ENCODE measurements around the gene DNAJB2.

DNA sequence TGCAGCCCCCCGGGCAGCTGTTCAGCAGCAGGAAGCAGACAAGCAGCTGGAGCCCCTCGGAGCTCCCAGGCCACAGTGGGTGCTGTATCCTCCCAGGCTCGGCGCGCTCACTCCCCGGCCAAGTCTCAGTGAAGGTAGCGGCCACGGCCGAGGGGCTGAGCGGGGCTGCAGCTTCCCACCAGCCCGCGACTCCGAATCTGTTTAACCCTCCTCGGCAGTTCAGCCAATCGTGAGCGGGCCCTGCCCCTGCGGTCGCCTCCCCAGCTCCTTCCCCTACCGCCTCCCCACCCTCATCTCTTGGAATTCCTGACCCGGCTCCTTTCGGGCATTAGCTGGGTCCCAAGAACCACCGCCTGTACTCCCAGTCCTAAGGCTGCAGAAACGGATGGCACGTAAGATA, 53.4 kb downstream of the DNAJB2 start, which contains the start of gene RESP18:
- TF ChIP-seq, protein P1, sequence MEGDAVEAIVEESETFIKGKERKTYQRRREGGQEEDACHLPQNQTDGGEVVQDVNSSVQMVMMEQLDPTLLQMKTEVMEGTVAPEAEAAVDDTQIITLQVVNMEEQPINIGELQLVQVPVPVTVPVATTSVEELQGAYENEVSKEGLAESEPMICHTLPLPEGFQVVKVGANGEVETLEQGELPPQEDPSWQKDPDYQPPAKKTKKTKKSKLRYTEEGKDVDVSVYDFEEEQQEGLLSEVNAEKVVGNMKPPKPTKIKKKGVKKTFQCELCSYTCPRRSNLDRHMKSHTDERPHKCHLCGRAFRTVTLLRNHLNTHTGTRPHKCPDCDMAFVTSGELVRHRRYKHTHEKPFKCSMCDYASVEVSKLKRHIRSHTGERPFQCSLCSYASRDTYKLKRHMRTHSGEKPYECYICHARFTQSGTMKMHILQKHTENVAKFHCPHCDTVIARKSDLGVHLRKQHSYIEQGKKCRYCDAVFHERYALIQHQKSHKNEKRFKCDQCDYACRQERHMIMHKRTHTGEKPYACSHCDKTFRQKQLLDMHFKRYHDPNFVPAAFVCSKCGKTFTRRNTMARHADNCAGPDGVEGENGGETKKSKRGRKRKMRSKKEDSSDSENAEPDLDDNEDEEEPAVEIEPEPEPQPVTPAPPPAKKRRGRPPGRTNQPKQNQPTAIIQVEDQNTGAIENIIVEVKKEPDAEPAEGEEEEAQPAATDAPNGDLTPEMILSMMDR (IDR thresholded peaks at IDR 0.05), result no peak
- TF ChIP-seq POLR2AphosphoS5 (IDR thresholded peaks at IDR 0.05), result no peak

Data from sigmoid colon (tissue), 4 donors.